Keratinocyte (primary cell): ENCODE data around the gene BET1.

Experiments
- EZH2 ChIP-seq: IDR thresholded peaks from one replicate; pipeline ENCODE4 v1.6.1; 2012; ENCODE audit warnings: inconsistent platforms, mild to moderate bottlenecking, low read length, moderate library complexity
- TF ChIP-seq, protein P1 (sequence below), 3 experiments: IDR thresholded peaks in 1 of 3; conservative IDR thresholded peaks in 1 of 3; optimal IDR thresholded peaks in 1 of 3; 2 replicates in 2 of 3; 3 replicates in 1 of 3; pipeline versions ENCODE3 to v1.5.1; 2011; ENCODE audit warnings: low read length in 3 of 3, mild to moderate bottlenecking in 3 of 3, moderate library complexity in 2 of 3, control low read depth in 1 of 3, inconsistent platforms in 1 of 3; ENCODE audit not compliant: insufficient read depth in 2 of 3; ENCODE audit errors: extremely low read depth in 1 of 3

GRCh38 chr7:94029976-94030375 lies 25.8 kb upstream of the BET1 start:
- TF ChIP-seq, protein P1, sequence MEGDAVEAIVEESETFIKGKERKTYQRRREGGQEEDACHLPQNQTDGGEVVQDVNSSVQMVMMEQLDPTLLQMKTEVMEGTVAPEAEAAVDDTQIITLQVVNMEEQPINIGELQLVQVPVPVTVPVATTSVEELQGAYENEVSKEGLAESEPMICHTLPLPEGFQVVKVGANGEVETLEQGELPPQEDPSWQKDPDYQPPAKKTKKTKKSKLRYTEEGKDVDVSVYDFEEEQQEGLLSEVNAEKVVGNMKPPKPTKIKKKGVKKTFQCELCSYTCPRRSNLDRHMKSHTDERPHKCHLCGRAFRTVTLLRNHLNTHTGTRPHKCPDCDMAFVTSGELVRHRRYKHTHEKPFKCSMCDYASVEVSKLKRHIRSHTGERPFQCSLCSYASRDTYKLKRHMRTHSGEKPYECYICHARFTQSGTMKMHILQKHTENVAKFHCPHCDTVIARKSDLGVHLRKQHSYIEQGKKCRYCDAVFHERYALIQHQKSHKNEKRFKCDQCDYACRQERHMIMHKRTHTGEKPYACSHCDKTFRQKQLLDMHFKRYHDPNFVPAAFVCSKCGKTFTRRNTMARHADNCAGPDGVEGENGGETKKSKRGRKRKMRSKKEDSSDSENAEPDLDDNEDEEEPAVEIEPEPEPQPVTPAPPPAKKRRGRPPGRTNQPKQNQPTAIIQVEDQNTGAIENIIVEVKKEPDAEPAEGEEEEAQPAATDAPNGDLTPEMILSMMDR (optimal IDR thresholded peaks at IDR 0.05 in 1 of 3, IDR thresholded peaks at IDR 0.05 in 1 of 3, conservative IDR thresholded peaks at IDR 0.05 in 1 of 3; ENCODE audit: extremely low read depth in 1 of 3, insufficient read depth in 2 of 3, low read length in 3 of 3), result no peak
- no peak for TF ChIP-seq EZH2
